ENCODE measurements around the gene SOS1.

GRCh38 chr2:39150890-39151497 is 30.1 kb upstream of the SOS1 start:
- TF ChIP-seq EZH2phosphoT487 (IDR thresholded peaks at IDR 0.05; ENCODE audit: low read depth) = no peak
- TF ChIP-seq CTCF (IDR thresholded peaks at IDR 0.05; ENCODE audit: low read depth, low read length) = no peak

All from OCI-LY3 (cell line).